ENCODE results near the gene LARP1.

Gene LARP1

GRCh38 chr5:154762261-154762660 is 7.1 kb downstream of the LARP1 start:
- Mint-ChIP-seq H3K4me3 (no peak overlapping the region), H3K36me3 (peaks cover 8 to 16% of the 10 kb centered on the region in 2 donors), H3K9me3 (no peaks in the 10 kb centered on the region), H3K4me1 (peaks cover 55 to 78% of the 10 kb centered on the region in 2 donors), H3K27me3 (no peaks in the 10 kb centered on the region), H3K27ac (no peak overlapping the region)
- DNase-seq (no peak), ATAC-seq (replicated peaks) (no peak)

- Mint-ChIP-seq H3K36me3 (peaks cover 10 to 19% of the 10 kb centered on the region in 2 donors), H3K27ac (no peak overlapping the region), H3K27me3 (no peaks in the 10 kb centered on the region), H3K4me3 (no peak overlapping the region), H3K4me1 (peaks cover 59 to 78% of the 10 kb centered on the region in 2 donors), H3K9me3 (no peaks in the 10 kb centered on the region)
- DNase-seq (no peak), ATAC-seq (replicated peaks) (no peak)
These were observed 7.5 kb downstream of the LARP1 start for GRCh38 chr5:154762700-154763099.

GRCh38 chr5:154764967-154765366 is 9.8 kb downstream of the LARP1 start:
- no peak overlapping the region for H3K4me3 Mint-ChIP-seq
- peaks cover 13 to 16% of the 10 kb centered on the region in 2 donors for H3K36me3 Mint-ChIP-seq
- no peak for ATAC-seq (replicated peaks)
- DNase-seq, result no peak
- no peaks in the 10 kb centered on the region for H3K9me3 Mint-ChIP-seq
- no peaks in the 10 kb centered on the region for H3K27me3 Mint-ChIP-seq
- H3K27ac Mint-ChIP-seq, result peak overlapping the region; percentile 11
- H3K4me1 Mint-ChIP-seq, result peaks cover 59 to 74% of the 10 kb centered on the region in 2 donors

GRCh38 chr5:154765396-154765925 is 10.3 kb downstream of the LARP1 start:
- peaks cover 64 to 76% of the 10 kb centered on the region in 2 donors for H3K4me1 Mint-ChIP-seq
- peaks cover 13 to 16% of the 10 kb centered on the region in 2 donors for H3K36me3 Mint-ChIP-seq
- DNase-seq, result no peak
- H3K27me3 Mint-ChIP-seq, result no peaks in the 10 kb centered on the region
- no peak overlapping the region for H3K4me3 Mint-ChIP-seq
- no peaks in the 10 kb centered on the region for H3K9me3 Mint-ChIP-seq
- peak overlapping the region; percentile 11 for H3K27ac Mint-ChIP-seq
- ATAC-seq (replicated peaks), result no peak

- Mint-ChIP-seq H3K4me3 (peak overlapping the region; percentile 25 to 33), H3K36me3 (peaks cover 11 to 12% of the 10 kb centered on the region in 2 donors), H3K27ac (peak overlapping the region; percentile 15), H3K27me3 (no peaks in the 10 kb centered on the region), H3K9me3 (no peaks in the 10 kb centered on the region), H3K4me1 (peaks cover 63 to 76% of the 10 kb centered on the region in 2 donors)
- DNase-seq, result no peak
- ATAC-seq (replicated peaks), result peak; percentile 40 to 52
These were observed 11.5 kb downstream of the LARP1 start for GRCh38 chr5:154766558-154767281.

- Mint-ChIP-seq H3K27ac (peak overlapping the region; percentile 0), H3K4me1 (peaks cover 58 to 69% of the 10 kb centered on the region in 2 donors), H3K27me3 (no peaks in the 10 kb centered on the region), H3K36me3 (peaks cover 11 to 12% of the 10 kb centered on the region in 2 donors), H3K4me3 (peak overlapping the region; percentile 6 to 28), H3K9me3 (no peaks in the 10 kb centered on the region)
- DNase-seq (no peak), ATAC-seq (replicated peaks) (peak in 1 of 2 donors; percentile 19)
These were observed 12.4 kb downstream of the LARP1 start for GRCh38 chr5:154767576-154767975.

GRCh38 chr5:154768207-154768606 is 13.0 kb downstream of the LARP1 start:
- peaks cover 11 to 12% of the 10 kb centered on the region in 2 donors for H3K36me3 Mint-ChIP-seq
- H3K9me3 Mint-ChIP-seq, result no peaks in the 10 kb centered on the region
- no peak for DNase-seq
- peaks cover 58 to 73% of the 10 kb centered on the region in 2 donors for H3K4me1 Mint-ChIP-seq
- no peak for ATAC-seq (replicated peaks)
- H3K4me3 Mint-ChIP-seq, result no peak overlapping the region
- no peak overlapping the region for H3K27ac Mint-ChIP-seq
- H3K27me3 Mint-ChIP-seq, result no peaks in the 10 kb centered on the region

- H3K27me3 Mint-ChIP-seq, result no peaks in the 10 kb centered on the region
- DNase-seq (no peak), ATAC-seq (replicated peaks) (peak; percentile 71 to 74)
- H3K9me3 Mint-ChIP-seq, result no peaks in the 10 kb centered on the region
- H3K4me3 Mint-ChIP-seq, result peak overlapping the region; percentile 17 to 21
- peak overlapping the region; percentile 85 for H3K27ac Mint-ChIP-seq
- peaks cover 66 to 87% of the 10 kb centered on the region in 2 donors for H3K4me1 Mint-ChIP-seq
- H3K36me3 Mint-ChIP-seq, result peaks cover 5 to 20% of the 10 kb centered on the region in 2 donors
These were observed 14.9 kb downstream of the LARP1 start for GRCh38 chr5:154770111-154770510.

GRCh38 chr5:154771383-154771901 is 16.3 kb downstream of the LARP1 start:
- Mint-ChIP-seq H3K27ac (peak overlapping the region; percentile 69), H3K4me1 (peaks cover 59 to 80% of the 10 kb centered on the region in 2 donors), H3K36me3 (peaks cover 5 to 20% of the 10 kb centered on the region in 2 donors), H3K4me3 (no peak overlapping the region), H3K27me3 (no peaks in the 10 kb centered on the region), H3K9me3 (no peaks in the 10 kb centered on the region)
- DNase-seq (no peak), ATAC-seq (replicated peaks) (no peak)

- Mint-ChIP-seq H3K27me3 (no peaks in the 10 kb centered on the region), H3K36me3 (peaks cover 3 to 15% of the 10 kb centered on the region in 2 donors), H3K4me3 (no peak overlapping the region), H3K4me1 (peaks cover 46 to 64% of the 10 kb centered on the region in 2 donors), H3K9me3 (no peaks in the 10 kb centered on the region), H3K27ac (no peak overlapping the region)
- DNase-seq, result no peak
- no peak for ATAC-seq (replicated peaks)
These were observed 18.1 kb downstream of the LARP1 start for GRCh38 chr5:154773326-154773725.

- Mint-ChIP-seq H3K36me3 (peaks cover 5 to 23% of the 10 kb centered on the region in 2 donors), H3K4me3 (no peak overlapping the region), H3K4me1 (peaks cover 37 to 61% of the 10 kb centered on the region in 2 donors), H3K27ac (no peak overlapping the region), H3K27me3 (no peaks in the 10 kb centered on the region), H3K9me3 (no peaks in the 10 kb centered on the region)
- ATAC-seq (replicated peaks), result no peak
- DNase-seq, result no peak
These were observed 21.0 kb downstream of the LARP1 start for GRCh38 chr5:154776167-154776566.

GRCh38 chr5:154778534-154778933 is 23.4 kb downstream of the LARP1 start:
- Mint-ChIP-seq H3K4me3 (no peak overlapping the region), H3K4me1 (peaks cover 48 to 70% of the 10 kb centered on the region in 2 donors), H3K9me3 (no peaks in the 10 kb centered on the region), H3K27ac (no peak overlapping the region), H3K27me3 (no peaks in the 10 kb centered on the region), H3K36me3 (peaks cover 5 to 20% of the 10 kb centered on the region in 2 donors)
- ATAC-seq (replicated peaks), result no peak
- no peak for DNase-seq

GRCh38 chr5:154779105-154779504 is 23.9 kb downstream of the LARP1 start:
- H3K36me3 Mint-ChIP-seq, result peaks cover 5 to 18% of the 10 kb centered on the region in 2 donors
- ATAC-seq (replicated peaks) (no peak), DNase-seq (no peak)
- H3K27ac Mint-ChIP-seq, result no peak overlapping the region
- no peaks in the 10 kb centered on the region for H3K9me3 Mint-ChIP-seq
- no peak overlapping the region for H3K4me3 Mint-ChIP-seq
- peaks cover 51 to 70% of the 10 kb centered on the region in 2 donors for H3K4me1 Mint-ChIP-seq
- H3K27me3 Mint-ChIP-seq, result no peaks in the 10 kb centered on the region

- H3K27me3 Mint-ChIP-seq, result no peaks in the 10 kb centered on the region
- H3K9me3 Mint-ChIP-seq, result no peaks in the 10 kb centered on the region
- H3K4me1 Mint-ChIP-seq, result peaks cover 53 to 70% of the 10 kb centered on the region in 2 donors
- peak overlapping the region; percentile 62 for H3K27ac Mint-ChIP-seq
- peak; percentile 68 to 76 for ATAC-seq (replicated peaks)
- H3K36me3 Mint-ChIP-seq, result peaks cover 7 to 19% of the 10 kb centered on the region in 2 donors
- peak overlapping the region; percentile 17 to 37 for H3K4me3 Mint-ChIP-seq
- no peak for DNase-seq
These were observed 25.0 kb downstream of the LARP1 start for GRCh38 chr5:154780128-154780527.

GRCh38 chr5:154782326-154782725 is 27.1 kb downstream of the LARP1 start:
- H3K27me3 Mint-ChIP-seq, result no peaks in the 10 kb centered on the region
- peaks cover 7 to 24% of the 10 kb centered on the region in 2 donors for H3K36me3 Mint-ChIP-seq
- DNase-seq (no peak), ATAC-seq (replicated peaks) (peak in 1 of 2 donors; percentile 27)
- H3K27ac Mint-ChIP-seq, result peak overlapping the region; percentile 6
- no peaks in the 10 kb centered on the region for H3K9me3 Mint-ChIP-seq
- H3K4me3 Mint-ChIP-seq, result no peak overlapping the region
- H3K4me1 Mint-ChIP-seq, result peaks cover 65 to 84% of the 10 kb centered on the region in 2 donors

Data from stimulated activated naive B cell treated with anti-CD40 and anti-IgM and Interleukin-4, amounts not matched to agents 10 μg/mL and 1 μg/mL and 100 μg/mL, for 72 hours (primary cell).